Measurements from ENCODE around the gene ODF2L. TPM values are rescaled to one million over a fixed set of nuclear protein-coding genes. Genes with fewer than 3 reads are reported as not detected.

Gene ODF2L
- total and polyA plus RNA-seq, 4 donors: 46.7 to 74.9 (median 53.4) TPM

DNA sequence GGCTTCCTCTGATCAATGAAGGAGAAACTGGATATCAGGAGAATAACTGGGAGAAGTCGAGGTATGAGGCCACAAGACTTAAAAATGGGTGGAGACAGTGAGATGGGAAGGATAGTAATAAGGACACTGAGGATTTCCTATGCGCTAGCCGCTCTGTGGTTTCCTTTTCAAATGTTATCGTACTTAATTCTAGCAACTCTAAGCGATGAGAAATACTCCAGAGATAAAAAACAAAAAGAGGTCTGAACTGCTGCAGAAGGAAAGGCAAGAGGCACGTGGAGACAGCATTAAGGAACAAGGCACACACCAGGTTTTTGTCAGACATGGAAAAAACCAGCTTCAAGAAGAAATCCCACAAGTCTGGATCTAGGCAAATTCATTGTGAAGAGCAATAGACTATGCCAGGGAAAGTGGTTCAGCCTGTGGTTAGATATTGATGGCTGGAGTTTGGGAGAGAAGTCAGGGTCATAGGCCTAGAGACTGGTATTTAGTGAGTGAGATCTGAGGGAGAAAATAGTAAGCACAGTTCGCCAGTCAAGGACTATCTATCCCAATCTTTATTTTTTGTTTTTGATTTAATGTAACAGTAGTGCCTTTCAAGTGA lies 33.1 kb upstream of the ODF2L start:
- DNase-seq (ENCODE audit: low read depth in 4 of 6, low spot score in 6 of 6): no peak
- WGBS (ENCODE audit: insufficient coverage): 89% methylated on average over 5 of the region's 7 CpGs
- H3K9me3 ChIP-seq (ENCODE audit: control insufficient read depth, insufficient read depth, low read length): no peaks in the 10 kb centered on the region
- H3K4me1 ChIP-seq (ENCODE audit: control insufficient read depth, insufficient read depth, low read length): no peaks in the 10 kb centered on the region
- H3K27ac ChIP-seq (ENCODE audit: low read depth, low read length): no peak overlapping the region
- no peaks in the 10 kb centered on the region for H3K36me3 ChIP-seq (ENCODE audit: control insufficient read depth, insufficient read depth, low read length)
- no peaks in the 10 kb centered on the region for H3K27me3 ChIP-seq (ENCODE audit: control insufficient read depth, insufficient read depth, low read length)
- no peak overlapping the region for H3K4me3 ChIP-seq (ENCODE audit: low read depth, low read length)

DNA sequence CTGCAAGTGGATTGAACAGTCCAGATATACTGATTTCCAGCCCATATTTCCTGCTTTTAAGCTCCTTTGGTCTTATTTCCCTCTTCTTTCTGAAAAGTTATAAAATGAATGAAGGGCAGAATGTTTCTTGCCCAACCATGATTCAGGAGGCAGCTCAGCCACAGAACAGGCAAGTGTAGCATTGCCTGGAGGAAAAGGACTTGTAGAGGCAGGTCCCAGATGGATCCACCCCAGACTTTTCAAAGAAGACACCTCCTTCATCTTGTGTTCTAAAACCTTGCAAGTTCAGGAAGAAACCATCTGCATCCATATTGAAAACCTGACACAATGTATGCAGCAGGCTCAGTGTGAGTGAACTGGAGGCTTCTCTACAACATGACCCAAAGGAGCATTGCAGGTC lies 27.8 kb upstream of the ODF2L start, which contains the start of gene CLCA2:
Gene CLCA2 (plus strand): TSS at position 299 of the 400 bp plus-strand sequence. CDS start 77 bp downstream, at position 376.
- Histone ChIP-seq H3K4me3 (ENCODE audit: low read depth, low read length) (no peak within 1 kb of the TSS), H3K27ac (ENCODE audit: low read depth, low read length) (no peak within 1 kb of the TSS), H3K9me3 (ENCODE audit: control insufficient read depth, insufficient read depth, low read length) (no peaks in the 10 kb centered on the region), H3K36me3 (ENCODE audit: control insufficient read depth, insufficient read depth, low read length) (no peaks in the 10 kb centered on the region), H3K27me3 (ENCODE audit: control insufficient read depth, insufficient read depth, low read length) (no peaks in the 10 kb centered on the region), H3K4me1 (ENCODE audit: control insufficient read depth, insufficient read depth, low read length) (no peaks in the 10 kb centered on the region)
- DNase-seq (ENCODE audit: low read depth in 4 of 6, low spot score in 6 of 6): no peak

GRCh38 chr1:86423473-86423872 lies 27.4 kb upstream of the ODF2L start:
- H3K4me1 ChIP-seq (ENCODE audit: control insufficient read depth, insufficient read depth, low read length): no peaks in the 10 kb centered on the region
- H3K4me3 ChIP-seq (ENCODE audit: low read depth, low read length): no peak overlapping the region
- H3K9me3 ChIP-seq (ENCODE audit: control insufficient read depth, insufficient read depth, low read length): no peaks in the 10 kb centered on the region
- H3K27ac ChIP-seq (ENCODE audit: low read depth, low read length): no peak overlapping the region
- H3K27me3 ChIP-seq (ENCODE audit: control insufficient read depth, insufficient read depth, low read length): no peaks in the 10 kb centered on the region
- no peak for DNase-seq (ENCODE audit: low read depth in 4 of 6, low spot score in 6 of 6)
- H3K36me3 ChIP-seq (ENCODE audit: control insufficient read depth, insufficient read depth, low read length): no peaks in the 10 kb centered on the region

- DNase-seq (ENCODE audit: low read depth in 4 of 6, low spot score in 6 of 6): no peak
- no peaks in the 10 kb centered on the region for H3K9me3 ChIP-seq (ENCODE audit: control insufficient read depth, insufficient read depth, low read length)
- no peak overlapping the region for H3K27ac ChIP-seq (ENCODE audit: low read depth, low read length)
- WGBS (ENCODE audit: insufficient coverage): 50% methylated on average over 1 of the region's 7 CpGs
- H3K4me1 ChIP-seq (ENCODE audit: control insufficient read depth, insufficient read depth, low read length): no peaks in the 10 kb centered on the region
- H3K27me3 ChIP-seq (ENCODE audit: control insufficient read depth, insufficient read depth, low read length): no peaks in the 10 kb centered on the region
- no peak overlapping the region for H3K4me3 ChIP-seq (ENCODE audit: low read depth, low read length)
- H3K36me3 ChIP-seq (ENCODE audit: control insufficient read depth, insufficient read depth, low read length): no peaks in the 10 kb centered on the region
Measured at GRCh38 chr1:86421601-86422280, 25.6 kb upstream of the ODF2L start.

DNA sequence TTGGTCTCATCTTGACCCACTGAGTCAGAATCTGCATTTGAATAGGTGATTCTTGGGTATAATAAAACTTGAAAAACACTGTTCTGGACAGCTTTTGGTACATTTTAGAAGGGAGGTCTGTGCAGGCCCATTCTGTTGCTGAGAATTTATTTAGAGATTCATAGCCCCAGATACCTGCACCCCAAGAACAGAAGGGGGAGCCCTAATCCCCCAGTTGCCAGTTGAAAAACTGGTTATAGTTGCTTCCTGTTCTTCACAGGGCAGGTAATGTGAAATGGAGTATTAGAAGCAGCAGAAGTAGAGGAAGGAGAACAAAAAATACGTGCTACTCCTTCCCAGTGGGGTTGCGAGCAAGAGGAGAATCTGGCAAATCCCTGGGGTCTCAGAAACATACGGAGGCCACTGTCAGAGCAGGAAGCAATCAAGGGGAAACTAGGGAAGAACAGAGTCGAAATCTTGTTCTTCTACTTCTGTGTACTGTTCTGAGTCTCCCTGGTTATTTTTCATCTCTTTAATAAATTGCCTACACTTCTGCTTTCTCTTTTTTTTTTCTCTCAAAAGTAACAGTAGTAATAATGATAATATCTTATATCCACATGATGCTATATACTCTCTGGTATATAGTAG lies 23.3 kb upstream of the ODF2L start:
- H3K36me3 ChIP-seq (ENCODE audit: control insufficient read depth, insufficient read depth, low read length): no peaks in the 10 kb centered on the region
- no peaks in the 10 kb centered on the region for H3K4me1 ChIP-seq (ENCODE audit: control insufficient read depth, insufficient read depth, low read length)
- peak in 2 of 6 donors; percentile 12 to 15 for DNase-seq (ENCODE audit: low read depth in 4 of 6, low spot score in 6 of 6)
- H3K4me3 ChIP-seq (ENCODE audit: low read depth, low read length): no peak overlapping the region
- H3K9me3 ChIP-seq (ENCODE audit: control insufficient read depth, insufficient read depth, low read length): no peaks in the 10 kb centered on the region
- 51% methylated on average over 3 of the region's 4 CpGs for WGBS (ENCODE audit: insufficient coverage)
- no peak overlapping the region for H3K27ac ChIP-seq (ENCODE audit: low read depth, low read length)
- no peaks in the 10 kb centered on the region for H3K27me3 ChIP-seq (ENCODE audit: control insufficient read depth, insufficient read depth, low read length)

DNA sequence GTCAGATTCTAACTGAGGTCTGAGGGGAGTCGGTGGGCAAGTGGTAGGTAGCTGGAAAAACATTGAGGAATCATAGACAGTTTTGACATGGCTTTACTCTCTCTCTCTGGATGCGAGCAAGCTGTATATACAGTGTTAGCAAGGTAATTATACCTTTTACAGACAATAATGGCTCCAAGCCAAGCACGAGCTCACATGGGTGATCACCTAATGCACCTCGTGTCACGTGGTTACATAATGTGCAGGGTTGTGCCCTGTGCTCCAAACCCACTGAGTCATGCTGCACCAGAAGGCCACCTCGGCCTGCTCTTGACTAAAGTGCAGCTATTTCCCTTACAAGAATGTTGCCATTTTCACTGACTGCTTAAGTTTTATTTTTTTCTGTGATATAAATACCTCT lies 20.2 kb upstream of the ODF2L start:
- 95% methylated on average over 4 of the region's 6 CpGs for WGBS (ENCODE audit: insufficient coverage)
- Histone ChIP-seq H3K4me3 (ENCODE audit: low read depth, low read length) (no peak overlapping the region), H3K4me1 (ENCODE audit: control insufficient read depth, insufficient read depth, low read length) (no peaks in the 10 kb centered on the region), H3K36me3 (ENCODE audit: control insufficient read depth, insufficient read depth, low read length) (no peaks in the 10 kb centered on the region), H3K27ac (ENCODE audit: low read depth, low read length) (no peak overlapping the region), H3K27me3 (ENCODE audit: control insufficient read depth, insufficient read depth, low read length) (no peaks in the 10 kb centered on the region), H3K9me3 (ENCODE audit: control insufficient read depth, insufficient read depth, low read length) (no peaks in the 10 kb centered on the region)
- DNase-seq (ENCODE audit: low read depth in 4 of 6, low spot score in 6 of 6): no peak

GRCh38 chr1:86410879-86411278 lies 14.8 kb upstream of the ODF2L start:
- Histone ChIP-seq H3K27me3 (ENCODE audit: control insufficient read depth, insufficient read depth, low read length) (no peaks in the 10 kb centered on the region), H3K27ac (ENCODE audit: low read depth, low read length) (no peak overlapping the region), H3K36me3 (ENCODE audit: control insufficient read depth, insufficient read depth, low read length) (no peaks in the 10 kb centered on the region), H3K4me1 (ENCODE audit: control insufficient read depth, insufficient read depth, low read length) (no peaks in the 10 kb centered on the region), H3K4me3 (ENCODE audit: low read depth, low read length) (no peak overlapping the region), H3K9me3 (ENCODE audit: control insufficient read depth, insufficient read depth, low read length) (no peaks in the 10 kb centered on the region)
- 97% methylated on average over 4 of the region's 4 CpGs for WGBS (ENCODE audit: insufficient coverage)
- no peak for DNase-seq (ENCODE audit: low read depth in 4 of 6, low spot score in 6 of 6)

DNA sequence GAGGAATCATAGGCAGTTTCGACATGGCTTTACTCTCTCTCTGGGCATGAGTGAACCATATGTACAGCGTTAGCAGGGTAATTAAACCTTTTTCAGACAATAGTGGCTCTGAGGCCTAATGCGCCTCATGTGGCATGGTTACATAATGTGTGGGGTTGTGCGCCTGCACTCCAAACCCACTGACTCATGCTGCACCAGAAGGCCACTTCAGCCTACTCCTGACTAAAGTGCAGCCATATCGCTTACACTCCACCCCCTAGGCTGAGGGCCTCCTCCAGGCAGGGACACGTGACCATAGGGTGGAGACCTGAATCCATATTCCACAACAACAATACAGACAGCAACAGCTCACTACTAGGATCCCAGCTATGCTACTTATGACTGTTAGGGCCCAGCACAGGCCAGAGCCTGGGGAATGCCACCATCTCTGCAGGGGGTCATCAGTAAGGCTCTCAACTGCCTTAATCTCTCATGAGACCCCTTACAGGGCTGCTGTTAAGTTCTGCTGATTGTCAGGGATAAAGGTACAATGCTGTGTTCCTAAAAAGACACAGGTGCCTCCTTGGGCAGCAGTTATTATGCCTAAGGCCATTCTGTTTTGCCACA lies 13.4 kb upstream of the ODF2L start:
- Histone ChIP-seq H3K9me3 (ENCODE audit: control insufficient read depth, insufficient read depth, low read length) (no peaks in the 10 kb centered on the region), H3K4me3 (ENCODE audit: low read depth, low read length) (no peak overlapping the region), H3K36me3 (ENCODE audit: control insufficient read depth, insufficient read depth, low read length) (no peaks in the 10 kb centered on the region), H3K4me1 (ENCODE audit: control insufficient read depth, insufficient read depth, low read length) (no peaks in the 10 kb centered on the region), H3K27me3 (ENCODE audit: control insufficient read depth, insufficient read depth, low read length) (no peaks in the 10 kb centered on the region), H3K27ac (ENCODE audit: low read depth, low read length) (no peak overlapping the region)
- 78% methylated on average over 5 of the region's 6 CpGs for WGBS (ENCODE audit: insufficient coverage)
- DNase-seq (ENCODE audit: low read depth in 4 of 6, low spot score in 6 of 6): no peak

- no peak for DNase-seq (ENCODE audit: low read depth in 4 of 6, low spot score in 6 of 6)
- WGBS (ENCODE audit: insufficient coverage): 7% methylated on average over 6 of the region's 9 CpGs
- peak overlapping the region; percentile 67 for H3K27ac ChIP-seq (ENCODE audit: low read depth, low read length)
- peaks cover 9% of the 10 kb centered on the region for H3K4me1 ChIP-seq (ENCODE audit: control insufficient read depth, insufficient read depth, low read length)
- no peaks in the 10 kb centered on the region for H3K27me3 ChIP-seq (ENCODE audit: control insufficient read depth, insufficient read depth, low read length)
- no peaks in the 10 kb centered on the region for H3K9me3 ChIP-seq (ENCODE audit: control insufficient read depth, insufficient read depth, low read length)
- no peaks in the 10 kb centered on the region for H3K36me3 ChIP-seq (ENCODE audit: control insufficient read depth, insufficient read depth, low read length)
- H3K4me3 ChIP-seq (ENCODE audit: low read depth, low read length): peak overlapping the region; percentile 66
Measured at GRCh38 chr1:86396498-86396890, 371 bp upstream of the ODF2L start.

All from spinal cord (tissue), 10 donors.